EH (cell line): Measurements from ENCODE around the gene MED1.
"Not testable (repeated sequence)": the region's sequence is repeated elsewhere in the genome, so short reads cannot be mapped to it uniquely, and the experiment has no call there.

Source experiments
- DNase-seq: peaks from one replicate; pipeline ENCODE4 v3.0.0-alpha.2; 2015; ENCODE audit warnings: low read depth

MED1 gene

GRCh38 chr17:39410279-39410678, 40.8 kb downstream of the MED1 start:
- DNase-seq = no peak

- DNase-seq = no peak
These were observed 42.7 kb downstream of the MED1 start for GRCh38 chr17:39408360-39408759.

- no peak for DNase-seq
These were observed 44.1 kb downstream of the MED1 start for GRCh38 chr17:39406951-39407350.

- DNase-seq = no peak
These were observed 45.6 kb downstream of the MED1 start for GRCh38 chr17:39405436-39405835.

- peak; percentile 88 for DNase-seq
These were observed 46.3 kb downstream of the MED1 start for GRCh38 chr17:39404542-39405378.

GRCh38 chr17:39402890-39403605, 48.0 kb downstream of the MED1 start:
- DNase-seq = no peak

GRCh38 chr17:39402244-39402889, 48.7 kb downstream of the MED1 start:
- DNase-seq = peak; percentile 94

GRCh38 chr17:39401412-39402243, 49.4 kb downstream of the MED1 start, which contains the start of gene FBXL20:
Gene FBXL20 (minus strand): TSS chr17:39401626. CDS start chr17:39401402, 224 bp downstream.
- DNase-seq = peak; percentile 91

GRCh38 chr17:39400547-39401411, 50.3 kb downstream of the MED1 start:
- DNase-seq = peak; percentile 18

- no peak for DNase-seq
These were observed 51.3 kb downstream of the MED1 start for GRCh38 chr17:39399791-39400190.

GRCh38 chr17:39393736-39394135, 57.3 kb downstream of the MED1 start:
- no peak for DNase-seq

GRCh38 chr17:39391448-39391847, 59.6 kb downstream of the MED1 start:
- no peak for DNase-seq

- no peak for DNase-seq
These were observed 66.0 kb downstream of the MED1 start for GRCh38 chr17:39385040-39385439.

GRCh38 chr17:39380144-39380543, 70.9 kb downstream of the MED1 start:
- DNase-seq = no peak

- no peak for DNase-seq
These were observed 74.6 kb downstream of the MED1 start for GRCh38 chr17:39376434-39376833.

- not testable (repeated sequence) for DNase-seq
These were observed 83.3 kb downstream of the MED1 start for GRCh38 chr17:39367805-39368204.

- no peak for DNase-seq
These were observed 85.2 kb downstream of the MED1 start for GRCh38 chr17:39365872-39366271.

GRCh38 chr17:39365242-39365641, 85.8 kb downstream of the MED1 start:
- DNase-seq = peak; percentile 67

- peak; percentile 32 for DNase-seq
These were observed 86.6 kb downstream of the MED1 start for GRCh38 chr17:39364236-39365025.

GRCh38 chr17:39361064-39361463, 90.0 kb downstream of the MED1 start:
- no peak for DNase-seq
